ENCODE measurements around the gene PCMT1. TPM values are rescaled to one million over a fixed set of nuclear protein-coding genes. Genes with fewer than 3 reads are reported as not detected.

Gene PCMT1
- total and polyA plus RNA-seq, 2 of the 8 experiments (the other 6 are each of a cell fraction or from before 2014, with no cell fraction given), result 84.3 to 91.3 TPM

DNA sequence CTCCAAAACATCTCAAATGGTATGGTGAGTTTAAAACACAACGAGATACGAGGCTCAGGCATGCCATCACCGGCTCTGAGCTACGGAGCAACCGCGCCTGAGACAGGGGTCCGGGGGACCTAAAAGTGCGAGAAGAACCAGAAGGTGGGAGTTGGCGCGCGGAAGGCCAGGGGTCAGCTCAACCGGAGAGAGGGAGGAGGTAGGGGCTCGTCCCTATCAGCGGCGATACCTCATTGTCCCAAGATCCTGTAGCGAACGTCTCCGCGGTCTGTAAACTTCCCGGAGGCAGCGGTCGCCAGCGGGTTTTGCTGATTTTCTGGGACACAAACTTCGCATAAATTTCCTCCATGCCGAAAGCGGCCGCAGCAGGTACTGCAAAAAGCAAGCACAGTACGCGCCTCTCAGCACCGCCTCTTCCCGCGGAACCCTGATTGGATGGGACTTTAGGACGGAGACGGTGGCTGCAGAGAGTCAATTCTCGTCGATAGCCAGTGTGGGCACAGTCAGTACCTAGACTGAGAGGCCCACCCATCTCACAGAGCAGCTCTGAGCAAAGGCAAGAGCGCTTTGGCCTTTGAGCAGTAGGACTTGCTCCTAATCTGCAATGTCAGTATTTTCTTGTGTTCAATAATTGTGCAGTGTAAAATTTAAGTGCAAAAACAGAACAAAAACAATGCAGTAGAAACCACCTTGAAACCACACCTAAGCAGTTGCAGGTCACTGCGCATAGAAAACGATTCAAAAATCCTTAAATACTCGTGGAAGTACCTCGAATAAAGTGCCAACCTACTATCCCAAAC is 3.2 kb upstream of the PCMT1 start, which contains the start of gene NUP43 (continued):
- TF ChIP-seq POLR2A (IDR thresholded peaks at IDR 0.05; ENCODE audit: control extremely low read depth in 1 of 2, low read depth in 2 of 2, low read length in 2 of 2) (peak in 1 of 2 experiments; percentile 89; a peak in 2 of 3 replicates), EGR1 (IDR thresholded peaks at IDR 0.05; ENCODE audit: borderline replicate concordance, low read depth, low read length) (no peak), SP4 (IDR thresholded peaks at IDR 0.05; ENCODE audit: low read length) (no peak; the same call in 1 of the 2 replicates), RXRA (IDR thresholded peaks at IDR 0.05; ENCODE audit: insufficient read depth, low read depth, low read length) (no peak), CHD2 (IDR thresholded peaks at IDR 0.05; ENCODE audit: low read length) (peak; percentile 75), SP1 (IDR thresholded peaks at IDR 0.05; ENCODE audit: low read depth, low read length) (0 out of 2 replicates have a peak, but pooled peaks have one; percentile 52), SAP30 (IDR thresholded peaks at IDR 0.05; ENCODE audit: insufficient read depth, insufficient replicate concordance, low read length) (no peak), RFX5 (IDR thresholded peaks at IDR 0.05; ENCODE audit: borderline replicate concordance, low read depth, low read length) (no peak), SIN3A (conservative IDR thresholded peaks at IDR 0.05 in 1 of 2, IDR thresholded peaks at IDR 0.05 in 1 of 2; ENCODE audit: low read depth in 1 of 2, low read length in 2 of 2) (peak in 1 of 2 experiments; percentile 85; a peak in 2 of 4 replicates), BACH1 (IDR thresholded peaks at IDR 0.05; ENCODE audit: low read length) (no peak), SP2 (IDR thresholded peaks at IDR 0.05; ENCODE audit: low read length) (no peak), SIX5 (IDR thresholded peaks at IDR 0.05; ENCODE audit: low read depth, low read length) (no peak), TAF7 (optimal IDR thresholded peaks at IDR 0.05; ENCODE audit: borderline replicate concordance, low read depth, low read length) (no peak), RAD21 (IDR thresholded peaks at IDR 0.05 in 1 of 2, conservative IDR thresholded peaks at IDR 0.05 in 1 of 2; ENCODE audit: low read depth in 2 of 2, low read length in 2 of 2) (no peak), JUND (IDR thresholded peaks at IDR 0.05; ENCODE audit: low read length) (no peak; the same call in 1 of the 2 replicates), CBX5 (IDR thresholded peaks at IDR 0.05; ENCODE audit: low read depth, low read length) (no peak)
- TF ChIP-seq, protein P1, sequence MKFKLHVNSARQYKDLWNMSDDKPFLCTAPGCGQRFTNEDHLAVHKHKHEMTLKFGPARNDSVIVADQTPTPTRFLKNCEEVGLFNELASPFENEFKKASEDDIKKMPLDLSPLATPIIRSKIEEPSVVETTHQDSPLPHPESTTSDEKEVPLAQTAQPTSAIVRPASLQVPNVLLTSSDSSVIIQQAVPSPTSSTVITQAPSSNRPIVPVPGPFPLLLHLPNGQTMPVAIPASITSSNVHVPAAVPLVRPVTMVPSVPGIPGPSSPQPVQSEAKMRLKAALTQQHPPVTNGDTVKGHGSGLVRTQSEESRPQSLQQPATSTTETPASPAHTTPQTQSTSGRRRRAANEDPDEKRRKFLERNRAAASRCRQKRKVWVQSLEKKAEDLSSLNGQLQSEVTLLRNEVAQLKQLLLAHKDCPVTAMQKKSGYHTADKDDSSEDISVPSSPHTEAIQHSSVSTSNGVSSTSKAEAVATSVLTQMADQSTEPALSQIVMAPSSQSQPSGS (IDR thresholded peaks at IDR 0.05; ENCODE audit: low read length), result no peak; the same call in 1 of the 2 replicates
- TF ChIP-seq, protein P2, sequence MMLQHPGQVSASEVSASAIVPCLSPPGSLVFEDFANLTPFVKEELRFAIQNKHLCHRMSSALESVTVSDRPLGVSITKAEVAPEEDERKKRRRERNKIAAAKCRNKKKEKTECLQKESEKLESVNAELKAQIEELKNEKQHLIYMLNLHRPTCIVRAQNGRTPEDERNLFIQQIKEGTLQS (IDR thresholded peaks at IDR 0.05; ENCODE audit: insufficient read depth, low read depth, low read length), result no peak
- TF ChIP-seq, protein P3, sequence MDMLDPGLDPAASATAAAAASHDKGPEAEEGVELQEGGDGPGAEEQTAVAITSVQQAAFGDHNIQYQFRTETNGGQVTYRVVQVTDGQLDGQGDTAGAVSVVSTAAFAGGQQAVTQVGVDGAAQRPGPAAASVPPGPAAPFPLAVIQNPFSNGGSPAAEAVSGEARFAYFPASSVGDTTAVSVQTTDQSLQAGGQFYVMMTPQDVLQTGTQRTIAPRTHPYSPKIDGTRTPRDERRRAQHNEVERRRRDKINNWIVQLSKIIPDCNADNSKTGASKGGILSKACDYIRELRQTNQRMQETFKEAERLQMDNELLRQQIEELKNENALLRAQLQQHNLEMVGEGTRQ (IDR thresholded peaks at IDR 0.05; ENCODE audit: low read length), result no peak
- TF ChIP-seq, protein P4, sequence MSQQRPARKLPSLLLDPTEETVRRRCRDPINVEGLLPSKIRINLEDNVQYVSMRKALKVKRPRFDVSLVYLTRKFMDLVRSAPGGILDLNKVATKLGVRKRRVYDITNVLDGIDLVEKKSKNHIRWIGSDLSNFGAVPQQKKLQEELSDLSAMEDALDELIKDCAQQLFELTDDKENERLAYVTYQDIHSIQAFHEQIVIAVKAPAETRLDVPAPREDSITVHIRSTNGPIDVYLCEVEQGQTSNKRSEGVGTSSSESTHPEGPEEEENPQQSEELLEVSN (IDR thresholded peaks at IDR 0.05), result peak; percentile 51; the same call in 1 of the 2 replicates

Measured in H1 (cell line).